Measurements from ENCODE around the gene ZMAT5. TPM values are rescaled to one million over a fixed set of nuclear protein-coding genes. Genes with fewer than 3 reads are reported as not detected.
A peak's percentile ranks its signal among the peaks of the same experiment; 100 is the strongest.

Gene ZMAT5
- total RNA-seq, 4 donors from 2014 or later, result 22.1 to 29.3 (median 26.6) TPM

DNA sequence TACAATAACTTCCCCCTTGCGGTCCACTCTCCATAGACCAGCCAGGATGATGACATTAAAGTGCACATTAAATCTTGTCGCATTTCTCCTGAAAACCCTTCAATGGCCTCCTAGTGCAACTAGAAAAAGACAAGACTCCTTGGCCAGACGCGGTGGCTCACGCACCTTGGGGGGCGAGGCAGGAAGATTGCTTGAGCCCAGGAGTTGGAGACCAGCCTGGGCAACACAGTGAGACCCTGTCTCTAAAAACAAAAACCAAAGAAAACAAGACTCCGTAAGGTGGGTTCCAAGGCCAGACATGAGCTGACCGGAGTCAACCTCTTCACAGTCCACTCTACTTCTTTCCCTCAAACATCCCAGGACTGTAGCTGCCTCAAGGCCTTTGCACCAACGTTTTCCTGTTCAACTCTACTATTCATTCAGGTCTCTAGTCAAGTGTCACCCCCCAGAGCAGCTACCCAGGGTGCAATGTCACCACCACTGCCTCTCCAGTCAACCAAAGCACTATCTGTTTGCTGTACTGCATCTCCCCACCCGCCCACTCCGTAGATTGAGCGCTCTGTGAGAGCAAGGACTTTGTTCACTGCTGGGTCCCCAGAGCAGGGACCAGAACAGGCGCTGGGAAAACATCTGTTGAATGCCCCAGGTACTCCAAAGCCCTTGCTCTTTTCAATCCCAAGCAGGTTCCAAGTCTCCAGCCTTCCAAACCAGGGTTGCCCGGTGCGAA is 739 bp downstream of the ZMAT5 start:
- peak overlapping the region; percentile 28 to 96 (median 78) for H3K27ac ChIP-seq
- no peaks in the 10 kb centered on the region for H3K9me3 ChIP-seq
- H3K36me3 ChIP-seq, result peaks cover 0 to 22% (median 7%) of the 10 kb centered on the region in 3 donors
- H3K4me3 ChIP-seq, result peak overlapping the region; percentile 88 to 98 (median 94)
- TF ChIP-seq POLR2A (IDR thresholded peaks at IDR 0.05), result no peak
- TF ChIP-seq, protein P1, sequence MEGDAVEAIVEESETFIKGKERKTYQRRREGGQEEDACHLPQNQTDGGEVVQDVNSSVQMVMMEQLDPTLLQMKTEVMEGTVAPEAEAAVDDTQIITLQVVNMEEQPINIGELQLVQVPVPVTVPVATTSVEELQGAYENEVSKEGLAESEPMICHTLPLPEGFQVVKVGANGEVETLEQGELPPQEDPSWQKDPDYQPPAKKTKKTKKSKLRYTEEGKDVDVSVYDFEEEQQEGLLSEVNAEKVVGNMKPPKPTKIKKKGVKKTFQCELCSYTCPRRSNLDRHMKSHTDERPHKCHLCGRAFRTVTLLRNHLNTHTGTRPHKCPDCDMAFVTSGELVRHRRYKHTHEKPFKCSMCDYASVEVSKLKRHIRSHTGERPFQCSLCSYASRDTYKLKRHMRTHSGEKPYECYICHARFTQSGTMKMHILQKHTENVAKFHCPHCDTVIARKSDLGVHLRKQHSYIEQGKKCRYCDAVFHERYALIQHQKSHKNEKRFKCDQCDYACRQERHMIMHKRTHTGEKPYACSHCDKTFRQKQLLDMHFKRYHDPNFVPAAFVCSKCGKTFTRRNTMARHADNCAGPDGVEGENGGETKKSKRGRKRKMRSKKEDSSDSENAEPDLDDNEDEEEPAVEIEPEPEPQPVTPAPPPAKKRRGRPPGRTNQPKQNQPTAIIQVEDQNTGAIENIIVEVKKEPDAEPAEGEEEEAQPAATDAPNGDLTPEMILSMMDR (IDR thresholded peaks at IDR 0.05), result no peak
- no peak for TF ChIP-seq EP300 (IDR thresholded peaks at IDR 0.05)
- no peak for DNase-seq (ENCODE audit: low spot score in 2 of 2)
- peaks cover 0 to 42% (median 24%) of the 10 kb centered on the region in 4 donors for H3K4me1 ChIP-seq
- H3K27me3 ChIP-seq, result no peaks in the 10 kb centered on the region
- WGBS, 2 donors, result 50 to 52% methylated on average over 15 of the region's 15 CpGs

DNA sequence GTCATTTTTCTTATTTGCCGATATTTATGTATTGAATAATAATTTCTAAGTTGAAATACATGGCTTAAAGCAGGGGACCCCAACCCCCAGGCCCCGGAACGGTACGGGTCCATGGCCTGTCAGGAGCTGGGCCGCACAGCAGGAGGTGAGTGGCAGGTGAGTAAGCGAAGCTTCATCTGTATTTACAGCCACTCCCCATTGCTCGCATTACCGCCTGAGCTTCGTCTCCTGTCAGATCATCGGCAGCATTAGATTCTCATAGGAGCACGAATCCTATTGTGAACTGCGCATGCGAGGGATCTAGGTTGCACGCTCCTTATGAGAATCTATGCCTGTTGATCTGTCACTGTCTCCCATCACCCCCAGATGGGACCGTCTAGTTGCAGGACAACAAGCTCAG is 4.5 kb downstream of the ZMAT5 start:
- Histone ChIP-seq H3K4me1 (peaks cover 0 to 40% (median 14%) of the 10 kb centered on the region in 4 donors), H3K27ac (no peak overlapping the region), H3K36me3 (no peaks in the 10 kb centered on the region), H3K4me3 (no peak overlapping the region), H3K9me3 (no peaks in the 10 kb centered on the region), H3K27me3 (no peaks in the 10 kb centered on the region)
- 83 to 92% methylated on average over 15 of the region's 15 CpGs for WGBS, 2 donors
- DNase-seq (ENCODE audit: low spot score in 2 of 2), result no peak
- TF ChIP-seq EP300 (IDR thresholded peaks at IDR 0.05) (no peak), POLR2A (IDR thresholded peaks at IDR 0.05) (no peak)
- TF ChIP-seq, protein P1 (IDR thresholded peaks at IDR 0.05), result no peak

DNA sequence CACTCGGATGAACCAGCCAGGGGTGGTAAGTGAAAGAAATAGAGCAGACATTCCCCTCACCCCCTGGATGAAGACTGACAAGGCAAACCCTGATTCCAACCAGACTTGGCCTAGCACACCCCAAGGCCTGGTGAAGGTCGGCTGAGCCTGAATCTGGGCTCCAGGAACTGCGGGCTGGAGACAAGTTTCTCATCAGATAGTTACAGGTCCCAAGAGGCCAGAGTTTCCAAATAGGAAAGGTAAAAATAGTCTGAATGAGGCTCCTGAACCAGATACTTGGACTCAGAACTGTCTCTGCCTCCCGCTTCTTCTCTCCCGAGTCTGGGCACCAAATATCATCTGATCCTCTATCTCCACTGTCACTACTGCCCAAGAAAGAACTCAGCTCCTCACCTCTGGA is 7.8 kb downstream of the ZMAT5 start:
- 44 to 62% methylated on average over 5 of the region's 5 CpGs for WGBS, 2 donors
- Histone ChIP-seq H3K9me3 (no peaks in the 10 kb centered on the region), H3K36me3 (peaks cover 0 to 8% (median 0%) of the 10 kb centered on the region in 3 donors), H3K4me1 (peaks cover 0 to 23% (median 3%) of the 10 kb centered on the region in 4 donors), H3K27ac (peak overlapping the region in 3 of 4 donors; percentile 24 to 65 (median 53)), H3K27me3 (no peaks in the 10 kb centered on the region), H3K4me3 (no peak overlapping the region)
- no peak for DNase-seq (ENCODE audit: low spot score in 2 of 2)
- no peak for TF ChIP-seq POLR2A (IDR thresholded peaks at IDR 0.05)

DNA sequence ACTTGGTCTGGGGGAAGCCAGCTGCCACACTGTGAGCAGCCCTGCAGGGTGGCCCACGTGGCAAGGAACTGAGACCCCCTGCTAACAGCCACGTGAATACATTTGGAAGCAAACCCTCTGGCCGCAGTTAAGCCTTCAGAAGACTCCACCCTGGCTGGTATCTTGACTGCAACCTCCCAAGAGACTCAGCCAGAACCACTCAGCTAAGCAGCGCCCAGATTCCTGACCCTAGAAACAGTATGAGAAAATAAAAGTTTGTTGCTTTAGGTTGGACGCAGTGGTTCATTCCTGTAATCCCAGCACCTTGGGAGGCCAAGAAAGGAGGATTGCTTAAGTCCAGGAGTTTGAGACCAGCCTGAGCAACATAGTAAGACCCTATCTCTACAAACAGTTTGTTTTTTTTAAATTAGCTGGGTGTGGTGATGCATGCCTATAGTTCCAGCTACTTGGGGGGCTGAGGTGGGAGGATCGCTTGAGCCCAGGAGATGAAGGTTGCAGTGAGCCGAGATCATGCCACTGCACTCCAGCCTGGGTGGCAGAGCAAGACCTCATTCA is 8.7 kb downstream of the ZMAT5 start:
- WGBS, 2 donors, result 45 to 69% methylated on average over 7 of the region's 7 CpGs
- Histone ChIP-seq H3K27ac (peak overlapping the region in 2 of 4 donors; percentile 53 to 65), H3K4me1 (peaks cover 0 to 23% (median 3%) of the 10 kb centered on the region in 4 donors), H3K9me3 (no peaks in the 10 kb centered on the region), H3K4me3 (no peak overlapping the region), H3K36me3 (peaks cover 0 to 16% (median 0%) of the 10 kb centered on the region in 3 donors), H3K27me3 (no peaks in the 10 kb centered on the region)
- no peak for TF ChIP-seq EP300 (IDR thresholded peaks at IDR 0.05)
- TF ChIP-seq POLR2A (IDR thresholded peaks at IDR 0.05), result no peak
- TF ChIP-seq, protein P1 (IDR thresholded peaks at IDR 0.05), result no peak
- no peak for DNase-seq (ENCODE audit: low spot score in 2 of 2)

- TF ChIP-seq POLR2A (IDR thresholded peaks at IDR 0.05) (no peak), EP300 (IDR thresholded peaks at IDR 0.05) (no peak)
- TF ChIP-seq, protein P1 (IDR thresholded peaks at IDR 0.05), result no peak
- no peak for DNase-seq (ENCODE audit: low spot score in 2 of 2)
- Histone ChIP-seq H3K27me3 (no peaks in the 10 kb centered on the region), H3K4me3 (no peak overlapping the region), H3K4me1 (peaks cover 0 to 23% (median 3%) of the 10 kb centered on the region in 4 donors), H3K27ac (no peak overlapping the region), H3K36me3 (peaks cover 0 to 27% (median 0%) of the 10 kb centered on the region in 3 donors), H3K9me3 (no peaks in the 10 kb centered on the region)
- 90 to 98% methylated on average over 3 of the region's 3 CpGs for WGBS, 2 donors
Observed at GRCh38 chr22:29757096-29757495, 9.7 kb downstream of the ZMAT5 start.

Measured in tibial nerve (tissue), 4 donors.